Transverse colon (tissue), 4 donors: ENCODE data around the gene TREH.

Experiments
- EP300 ChIP-seq: sonication (generic); formaldehyde crosslinking; IDR thresholded peaks from one replicate; pipeline ENCODE4 v1.6.1; 2017; ENCODE audit warnings: antibody characterized with exemption, low read depth
- POLR2A ChIP-seq: fragments of 450-650 bp; IDR thresholded peaks from one replicate; pipeline ENCODE4 v1.6.1; 2016; ENCODE audit warnings: antibody characterized with exemption, mild to moderate bottlenecking, moderate library complexity
- POLR2AphosphoS5 ChIP-seq, 3 donors: sonication (generic); formaldehyde crosslinking; IDR thresholded peaks; one replicate each; pipeline ENCODE4 v1.6.1; 2016; ENCODE audit warnings: antibody characterized with exemption in 3 of 3
- TF ChIP-seq, protein P1 (sequence below), 5 experiments: fragments of 200-600 bp in 3 of 5; fragments of 450-650 bp in 2 of 5; sonication (generic) in 3 of 5; IDR thresholded peaks; 1 replicate in 2 of 5; 2 replicates in 3 of 5; pipeline ENCODE4 v1.5.1; 2016 to 2017; ENCODE audit warnings: antibody characterized with exemption in 5 of 5, inconsistent platforms in 3 of 5, mild to moderate bottlenecking in 2 of 5, moderate library complexity in 1 of 5

DNA sequence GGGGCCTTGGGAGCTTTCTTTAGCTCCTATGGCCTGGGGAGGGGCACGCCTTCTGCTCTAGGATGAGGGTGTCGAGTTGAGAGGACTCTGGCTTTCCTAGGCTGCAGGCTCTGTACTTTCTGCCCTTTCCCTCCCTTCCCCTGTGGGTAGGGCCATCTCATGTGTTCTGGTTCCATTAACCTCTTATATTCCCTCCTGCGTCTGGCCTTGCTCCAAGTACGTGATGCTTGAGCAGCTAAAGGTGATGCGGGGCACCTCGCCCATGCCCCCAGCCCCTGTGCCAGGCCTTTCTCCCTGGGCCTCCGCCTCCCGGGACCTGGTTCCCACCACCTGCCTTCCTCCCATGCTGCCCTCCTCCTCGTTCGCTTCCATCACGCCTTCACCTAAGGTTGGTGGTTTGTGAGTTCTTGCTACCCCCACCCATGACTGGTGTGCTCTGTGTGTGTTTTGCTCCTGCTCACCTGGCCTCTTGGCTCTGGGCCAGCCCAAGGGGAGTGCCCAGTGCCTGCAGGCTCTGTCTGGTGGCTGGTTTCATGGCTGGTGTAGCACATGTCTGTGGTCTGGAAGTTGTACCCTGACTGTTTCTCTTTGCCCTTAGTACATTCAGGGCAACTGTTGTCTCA, 37.9 kb downstream of the TREH start:
- TF ChIP-seq, protein P1, sequence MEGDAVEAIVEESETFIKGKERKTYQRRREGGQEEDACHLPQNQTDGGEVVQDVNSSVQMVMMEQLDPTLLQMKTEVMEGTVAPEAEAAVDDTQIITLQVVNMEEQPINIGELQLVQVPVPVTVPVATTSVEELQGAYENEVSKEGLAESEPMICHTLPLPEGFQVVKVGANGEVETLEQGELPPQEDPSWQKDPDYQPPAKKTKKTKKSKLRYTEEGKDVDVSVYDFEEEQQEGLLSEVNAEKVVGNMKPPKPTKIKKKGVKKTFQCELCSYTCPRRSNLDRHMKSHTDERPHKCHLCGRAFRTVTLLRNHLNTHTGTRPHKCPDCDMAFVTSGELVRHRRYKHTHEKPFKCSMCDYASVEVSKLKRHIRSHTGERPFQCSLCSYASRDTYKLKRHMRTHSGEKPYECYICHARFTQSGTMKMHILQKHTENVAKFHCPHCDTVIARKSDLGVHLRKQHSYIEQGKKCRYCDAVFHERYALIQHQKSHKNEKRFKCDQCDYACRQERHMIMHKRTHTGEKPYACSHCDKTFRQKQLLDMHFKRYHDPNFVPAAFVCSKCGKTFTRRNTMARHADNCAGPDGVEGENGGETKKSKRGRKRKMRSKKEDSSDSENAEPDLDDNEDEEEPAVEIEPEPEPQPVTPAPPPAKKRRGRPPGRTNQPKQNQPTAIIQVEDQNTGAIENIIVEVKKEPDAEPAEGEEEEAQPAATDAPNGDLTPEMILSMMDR (IDR thresholded peaks at IDR 0.05), result no peak
- no peak for TF ChIP-seq POLR2A
- no peak for TF ChIP-seq POLR2AphosphoS5 (IDR thresholded peaks at IDR 0.05)
- no peak for TF ChIP-seq EP300
